CD4-positive, alpha-beta T cell (primary cell): ENCODE results near the gene A3GALT2. TPM values are rescaled to one million over a fixed set of nuclear protein-coding genes. Genes with fewer than 3 reads are reported as not detected.

Experiments
- ATAC-seq: fragments of 200-7000 bp; cut with Tn5 transposase; one replicate; pipeline ENCODE4 v1.10.0; 2022; ENCODE audit warnings: mild to moderate bottlenecking; ENCODE audit not compliant: poor library complexity
- CTCF ChIA-PET: fragments of 350-600 bp; sonication (Branson Sonifier 250); formaldehyde crosslinking; loops from one replicate; lab custom pipeline; 2021; ENCODE audit warnings: antibody characterized with exemption, inconsistent platforms; lab: Charles Lee
- POLR2A ChIA-PET: fragments of 350-600 bp; sonication (Branson Sonifier 250); formaldehyde crosslinking; loops from one replicate; lab custom pipeline; 2021; ENCODE audit warnings: antibody characterized with exemption, inconsistent platforms; lab: Charles Lee
- DNase-seq, 14 experiments: peaks; one replicate each; pipeline ENCODE4 v3.0.0-alpha.2; 2013 to 2020; ENCODE audit warnings: mixed read lengths in 2 of 14
- H3K27ac ChIP-seq, 2 donors: one replicate each; pipeline versions ENCODE4 v1.5.1 to v1.7.0; 2013; ENCODE audit warnings: low read length in 2 of 2, low read depth in 1 of 2, mild to moderate bottlenecking in 1 of 2
- H3K27me3 ChIP-seq, 2 experiments: 1 replicate in 1 of 2; 2 replicates in 1 of 2; pipeline versions ENCODE4 v1.6.1 to v1.7.0; 2013; ENCODE audit warnings: low read length in 2 of 2, control low read depth in 1 of 2, mild to moderate bottlenecking in 1 of 2, moderate library complexity in 1 of 2; ENCODE audit not compliant: insufficient read depth in 2 of 2, control insufficient read depth in 1 of 2
- H3K36me3 ChIP-seq: one replicate; pipeline ENCODE4 v1.6.1; 2013; ENCODE audit warnings: low read length, control low read depth; ENCODE audit not compliant: insufficient read depth
- H3K4me1 ChIP-seq: one replicate; pipeline ENCODE4 v1.6.1; 2013; ENCODE audit warnings: low read length, control low read depth; ENCODE audit not compliant: insufficient read depth
- H3K4me3 ChIP-seq: one replicate; pipeline ENCODE4 v1.5.1; 2013; ENCODE audit warnings: mild to moderate bottlenecking, low read length, moderate library complexity
- H3K9me3 ChIP-seq, 2 experiments: 1 replicate in 1 of 2; 2 replicates in 1 of 2; pipeline versions ENCODE4 v1.6.1 to v1.7.0; 2013; ENCODE audit warnings: low read length in 2 of 2, mild to moderate bottlenecking in 2 of 2, control low read depth in 1 of 2, moderate library complexity in 1 of 2; ENCODE audit not compliant: control insufficient read depth in 1 of 2, insufficient read depth in 1 of 2
- H3K27ac Mint-ChIP-seq: one replicate; pipeline ENCODE4 v1.8.0; 2020; ENCODE audit warnings: mixed read lengths
- H3K27me3 Mint-ChIP-seq: one replicate; pipeline ENCODE4 v1.8.0; 2021; ENCODE audit warnings: mixed read lengths
- H3K36me3 Mint-ChIP-seq: one replicate; pipeline ENCODE4 v1.8.0; 2021; ENCODE audit warnings: low read depth, mixed read lengths
- H3K4me1 Mint-ChIP-seq: one replicate; pipeline ENCODE4 v1.8.0; 2021; ENCODE audit warnings: low read depth, mixed read lengths
- H3K4me3 Mint-ChIP-seq: one replicate; pipeline ENCODE4 v1.8.0; 2020; ENCODE audit warnings: mild to moderate bottlenecking, mixed read lengths
- H3K9me3 Mint-ChIP-seq: one replicate; pipeline ENCODE4 v1.8.0; 2020; ENCODE audit warnings: mixed read lengths
- intact Hi-C, 2 experiments: fragments of 100-400 bp; cut with DNase I in 1 of 2; cut with micrococcal nuclease in 1 of 2; formaldehyde crosslinking; loops; one replicate each; pipeline versions ENCODE4 v1.15.1 to v1.9.0; 2023 to 2025; cut with DNase I, micrococcal nuclease
- polyA plus RNA-seq, 2 donors: library from polyadenylated mRNA; unstranded; fragments of 120-200 nt; gene quantifications; one replicate each; pipeline ENCODE4 v1.2.1, GENCODE V29; 2013
- total RNA-seq, 174 experiments: library from RNA in 2 of 174; stranded (reverse) in 2 of 174; gene quantifications; one replicate each; pipeline ENCODE4 v1.2.3 and lab custom pipeline; 2021 to 2026
- TF ChIP-seq, protein P1 (sequence below): fragments of 200-600 bp; IDR thresholded peaks from one replicate; pipeline ENCODE4 v1.8.0; 2022; ENCODE audit warnings: antibody characterized with exemption, mild to moderate bottlenecking

A3GALT2 gene
- total RNA-seq (not detected), total RNA-seq (lab: John Stamatoyannopoulos, UW) (0 to 0.61 (median 0.08) reads per million in 172 experiments)
- not detected for polyA plus RNA-seq (2013, experiment 1 of 2)
- not detected for polyA plus RNA-seq (2013, experiment 2 of 2)

DNA sequence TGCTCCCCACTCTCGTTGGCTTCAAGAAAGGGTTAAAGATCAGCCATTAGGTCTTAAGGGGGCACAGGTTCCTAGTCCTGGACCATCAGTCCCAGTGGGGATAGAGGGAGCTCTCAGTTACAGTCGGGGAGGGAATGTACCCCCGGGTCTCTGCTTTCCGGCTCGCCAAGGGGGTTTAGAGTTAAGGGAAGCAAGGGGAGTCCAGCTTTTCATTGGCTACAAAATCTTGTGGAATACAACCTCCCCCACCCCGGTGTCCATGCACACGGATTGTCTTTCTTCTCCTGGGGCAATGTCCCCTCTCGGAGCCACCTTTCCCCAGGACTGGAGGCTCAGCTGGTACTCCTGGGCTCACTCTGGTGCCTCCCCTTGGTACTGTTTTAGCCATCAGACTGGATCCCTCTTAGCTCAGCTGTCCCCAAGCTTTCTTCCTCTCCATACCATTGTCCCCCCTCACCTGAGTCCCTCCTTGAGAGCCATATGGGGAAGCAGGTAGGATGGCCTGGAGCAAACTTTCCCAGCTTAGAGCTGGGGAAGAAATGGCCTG lies at the start of gene A3GALT2:
TSS of gene A3GALT2 (minus strand) at position 480 of the 547 bp plus-strand sequence. CDS start at position 480, 0 bp downstream.
- ChIA-PET CTCF (interaction anchor here (1.0 kb wide), 1 partner anchor 25 kb away, joined by 3 read pairs; no protein-coding TSS in a partner anchor), POLR2A (no interaction called here)
- Mint-ChIP-seq H3K4me1 (peaks cover under 1% of the 10 kb centered on the region), H3K36me3 (peaks cover 33% of the 10 kb centered on the region), H3K27ac (no peak within 1 kb of the TSS), H3K27me3 (no peaks in the 10 kb centered on the region), H3K9me3 (no peaks in the 10 kb centered on the region), H3K4me3 (no peak within 1 kb of the TSS)
- Histone ChIP-seq H3K27me3 (no peaks in the 10 kb centered on the region), H3K9me3 (peaks cover 0 to 3% of the 10 kb centered on the region in 2 experiments), H3K4me1 (peaks cover 2% of the 10 kb centered on the region), H3K36me3 (peaks cover 29% of the 10 kb centered on the region), H3K4me3 (no peak within 1 kb of the TSS), H3K27ac (no peak within 1 kb of the TSS)
- intact Hi-C loops = no loop called here
- TF ChIP-seq, protein P1, sequence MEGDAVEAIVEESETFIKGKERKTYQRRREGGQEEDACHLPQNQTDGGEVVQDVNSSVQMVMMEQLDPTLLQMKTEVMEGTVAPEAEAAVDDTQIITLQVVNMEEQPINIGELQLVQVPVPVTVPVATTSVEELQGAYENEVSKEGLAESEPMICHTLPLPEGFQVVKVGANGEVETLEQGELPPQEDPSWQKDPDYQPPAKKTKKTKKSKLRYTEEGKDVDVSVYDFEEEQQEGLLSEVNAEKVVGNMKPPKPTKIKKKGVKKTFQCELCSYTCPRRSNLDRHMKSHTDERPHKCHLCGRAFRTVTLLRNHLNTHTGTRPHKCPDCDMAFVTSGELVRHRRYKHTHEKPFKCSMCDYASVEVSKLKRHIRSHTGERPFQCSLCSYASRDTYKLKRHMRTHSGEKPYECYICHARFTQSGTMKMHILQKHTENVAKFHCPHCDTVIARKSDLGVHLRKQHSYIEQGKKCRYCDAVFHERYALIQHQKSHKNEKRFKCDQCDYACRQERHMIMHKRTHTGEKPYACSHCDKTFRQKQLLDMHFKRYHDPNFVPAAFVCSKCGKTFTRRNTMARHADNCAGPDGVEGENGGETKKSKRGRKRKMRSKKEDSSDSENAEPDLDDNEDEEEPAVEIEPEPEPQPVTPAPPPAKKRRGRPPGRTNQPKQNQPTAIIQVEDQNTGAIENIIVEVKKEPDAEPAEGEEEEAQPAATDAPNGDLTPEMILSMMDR = no peak
- no peak for ATAC-seq
- DNase-seq = no peak

DNA sequence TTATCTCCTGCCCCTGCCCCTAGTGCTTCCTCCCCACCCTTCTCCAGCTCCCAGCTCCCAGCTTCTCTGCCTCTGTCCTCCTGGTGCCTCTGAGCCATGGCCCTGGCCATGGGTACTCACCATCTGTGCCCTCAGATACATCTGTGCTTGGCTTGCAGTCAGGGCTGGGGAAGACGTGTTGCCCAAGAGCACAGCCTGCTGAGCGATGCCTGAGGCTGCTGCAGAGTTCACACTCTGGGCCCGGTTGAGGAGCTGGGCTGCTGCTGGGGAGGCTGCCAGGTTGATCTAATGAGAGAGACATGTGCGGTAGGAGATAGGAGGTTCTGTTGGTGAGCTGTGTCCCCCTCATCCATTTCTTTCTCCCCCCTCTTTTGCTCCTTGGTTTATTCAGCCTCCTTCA lies 49.4 kb upstream of the A3GALT2 start:
- Histone ChIP-seq H3K27me3 (peaks cover 0 to 4% of the 10 kb centered on the region in 2 experiments), H3K27ac (no peak overlapping the region), H3K4me3 (no peak overlapping the region), H3K4me1 (peaks cover 9% of the 10 kb centered on the region), H3K9me3 (no peaks in the 10 kb centered on the region), H3K36me3 (no peaks in the 10 kb centered on the region)
- Mint-ChIP-seq H3K27me3 (no peaks in the 10 kb centered on the region), H3K36me3 (no peaks in the 10 kb centered on the region), H3K4me1 (no peaks in the 10 kb centered on the region), H3K9me3 (no peaks in the 10 kb centered on the region), H3K4me3 (no peak overlapping the region), H3K27ac (no peak overlapping the region)
- no peak for ATAC-seq
- intact Hi-C loops = no loop called here
- POLR2A ChIA-PET = no interaction called here
- no peak for DNase-seq
- CTCF ChIA-PET = no interaction called here
- TF ChIP-seq, protein P1 = no peak

DNA sequence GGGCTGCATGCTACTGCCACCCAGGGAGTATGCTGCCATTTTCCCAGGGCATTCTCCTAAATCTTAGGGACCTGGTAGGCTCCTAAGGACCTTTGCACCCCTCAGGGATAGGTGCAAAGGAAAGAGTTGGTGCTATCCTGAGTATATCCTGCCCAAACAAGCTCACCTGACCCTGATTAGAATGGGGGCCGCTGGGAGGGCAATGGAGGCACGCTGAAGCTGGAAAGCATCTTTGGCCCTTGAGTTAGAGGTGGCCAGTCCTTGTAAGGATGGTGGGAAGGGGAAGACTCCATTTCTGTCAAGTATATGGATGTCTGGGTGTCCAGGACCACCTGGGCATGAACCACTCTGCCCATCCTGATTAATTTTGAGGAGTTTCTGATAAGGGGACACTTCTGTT lies 48.9 kb upstream of the A3GALT2 start:
- Histone ChIP-seq H3K36me3 (no peaks in the 10 kb centered on the region), H3K4me1 (peaks cover 9% of the 10 kb centered on the region), H3K4me3 (no peak overlapping the region), H3K9me3 (no peaks in the 10 kb centered on the region), H3K27ac (no peak overlapping the region), H3K27me3 (peaks cover 0 to 4% of the 10 kb centered on the region in 2 experiments)
- Mint-ChIP-seq H3K4me1 (no peaks in the 10 kb centered on the region), H3K9me3 (no peaks in the 10 kb centered on the region), H3K27me3 (no peaks in the 10 kb centered on the region), H3K36me3 (no peaks in the 10 kb centered on the region), H3K4me3 (no peak overlapping the region), H3K27ac (no peak overlapping the region)
- TF ChIP-seq, protein P1 = no peak
- POLR2A ChIA-PET = no interaction called here
- CTCF ChIA-PET = no interaction called here
- intact Hi-C loops = loop anchor here (5.0 to 10.0 kb wide), 4 partner anchors 103 to 437 kb away; partner anchors contain the start of gene ZSCAN20 (in 1 of the 2)
- no peak for ATAC-seq
- no peak for DNase-seq
